ENCODE measurements around the gene ATP8A1.

DNA sequence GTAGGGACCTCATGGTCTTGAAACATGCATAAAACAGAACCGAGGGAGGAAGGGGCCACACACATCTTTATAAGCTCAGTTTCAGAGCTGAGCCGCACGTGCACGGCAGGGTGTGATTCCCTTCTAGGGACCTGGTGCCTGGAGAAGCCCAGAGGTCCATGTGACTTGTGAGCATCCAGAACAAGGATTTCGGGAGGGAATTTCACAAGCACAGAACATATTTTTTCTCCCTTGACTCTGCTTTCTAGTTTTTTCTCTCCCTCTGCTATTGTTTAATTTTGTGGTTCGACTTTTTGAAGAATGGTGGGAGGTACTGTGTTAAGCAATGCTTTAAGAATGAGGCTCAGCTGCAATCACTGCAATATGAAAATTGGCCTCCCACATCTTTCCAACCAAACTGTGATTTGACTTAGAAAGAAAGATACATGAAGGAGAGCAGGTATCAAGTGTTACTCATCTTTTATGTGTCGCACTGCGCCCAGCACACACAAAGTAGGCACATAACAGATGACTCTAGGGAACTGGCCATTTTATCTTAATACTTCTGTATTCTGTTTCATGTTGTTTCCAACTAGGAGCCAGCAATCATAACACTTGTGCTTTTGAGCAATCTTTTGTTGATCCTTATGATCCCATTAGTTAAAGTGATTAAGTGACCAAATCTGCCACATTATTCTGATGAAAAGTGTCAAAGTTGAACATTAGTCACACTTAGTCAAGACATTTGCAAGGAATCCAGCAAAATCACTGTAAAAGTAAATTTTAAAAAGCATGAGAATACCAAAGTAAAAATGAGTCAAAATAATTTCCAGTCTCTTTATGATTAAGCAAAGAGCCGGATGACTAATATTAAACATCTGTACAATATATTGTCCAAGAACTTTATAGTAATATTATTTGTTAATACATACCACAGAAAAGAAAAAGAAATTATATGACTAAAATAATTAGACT, 173.2 kb downstream of the ATP8A1 start:
- TF ChIP-seq, protein P1, sequence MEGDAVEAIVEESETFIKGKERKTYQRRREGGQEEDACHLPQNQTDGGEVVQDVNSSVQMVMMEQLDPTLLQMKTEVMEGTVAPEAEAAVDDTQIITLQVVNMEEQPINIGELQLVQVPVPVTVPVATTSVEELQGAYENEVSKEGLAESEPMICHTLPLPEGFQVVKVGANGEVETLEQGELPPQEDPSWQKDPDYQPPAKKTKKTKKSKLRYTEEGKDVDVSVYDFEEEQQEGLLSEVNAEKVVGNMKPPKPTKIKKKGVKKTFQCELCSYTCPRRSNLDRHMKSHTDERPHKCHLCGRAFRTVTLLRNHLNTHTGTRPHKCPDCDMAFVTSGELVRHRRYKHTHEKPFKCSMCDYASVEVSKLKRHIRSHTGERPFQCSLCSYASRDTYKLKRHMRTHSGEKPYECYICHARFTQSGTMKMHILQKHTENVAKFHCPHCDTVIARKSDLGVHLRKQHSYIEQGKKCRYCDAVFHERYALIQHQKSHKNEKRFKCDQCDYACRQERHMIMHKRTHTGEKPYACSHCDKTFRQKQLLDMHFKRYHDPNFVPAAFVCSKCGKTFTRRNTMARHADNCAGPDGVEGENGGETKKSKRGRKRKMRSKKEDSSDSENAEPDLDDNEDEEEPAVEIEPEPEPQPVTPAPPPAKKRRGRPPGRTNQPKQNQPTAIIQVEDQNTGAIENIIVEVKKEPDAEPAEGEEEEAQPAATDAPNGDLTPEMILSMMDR (IDR thresholded peaks at IDR 0.05 in 4 of 5, conservative IDR thresholded peaks at IDR 0.05 in 1 of 5) = no peak
- TF ChIP-seq POLR2A (IDR thresholded peaks at IDR 0.05) = no peak

Data from gastrocnemius medialis (tissue), 4 donors.